Measurements from ENCODE around the gene HOXB9.

Gene HOXB9

DNA sequence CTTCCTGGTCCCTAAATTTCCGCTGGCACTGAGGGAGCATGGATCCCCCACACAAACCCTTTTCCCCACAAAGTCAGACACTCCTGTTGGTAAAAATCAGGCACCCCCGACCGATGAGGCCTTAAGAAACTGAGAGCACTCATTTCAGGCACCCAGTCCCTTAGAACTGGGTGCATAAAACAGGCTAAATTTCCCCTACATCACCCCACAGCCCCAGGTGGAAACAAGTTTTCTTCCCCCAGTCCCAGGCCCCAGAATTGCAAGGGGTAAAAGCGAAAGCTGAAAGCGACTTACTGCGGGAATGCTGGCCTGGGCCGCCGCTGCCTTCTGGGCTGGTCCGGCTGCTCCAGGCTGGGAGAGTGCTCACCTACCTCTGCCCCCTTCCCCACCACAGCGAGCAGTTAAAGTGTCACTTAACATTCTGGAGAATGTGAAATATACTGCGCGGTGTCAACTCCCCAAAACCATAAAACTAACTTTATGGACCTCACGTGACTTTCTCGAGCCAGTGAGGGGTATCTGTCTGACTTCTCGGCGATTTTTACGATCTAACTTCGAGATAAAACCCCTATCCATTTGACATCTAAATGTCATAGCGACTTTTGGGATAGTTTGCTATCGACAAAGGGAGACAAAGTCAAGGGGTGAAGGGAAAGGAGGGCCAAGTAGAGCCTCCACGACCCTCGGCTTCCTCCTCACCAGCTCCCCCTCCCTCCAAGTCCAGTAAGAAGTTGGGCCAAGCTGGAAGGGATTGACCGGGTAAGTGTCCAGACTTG lies 36.1 kb downstream of the HOXB9 start, which contains the start of gene HOXB3:
TSS of gene HOXB3 (minus strand) at position 411 of the 776 bp plus-strand sequence. CDS start 37,767 bp downstream, outside the sequence.
- intact Hi-C loops (cut with DNase I): no loop called here

DNA sequence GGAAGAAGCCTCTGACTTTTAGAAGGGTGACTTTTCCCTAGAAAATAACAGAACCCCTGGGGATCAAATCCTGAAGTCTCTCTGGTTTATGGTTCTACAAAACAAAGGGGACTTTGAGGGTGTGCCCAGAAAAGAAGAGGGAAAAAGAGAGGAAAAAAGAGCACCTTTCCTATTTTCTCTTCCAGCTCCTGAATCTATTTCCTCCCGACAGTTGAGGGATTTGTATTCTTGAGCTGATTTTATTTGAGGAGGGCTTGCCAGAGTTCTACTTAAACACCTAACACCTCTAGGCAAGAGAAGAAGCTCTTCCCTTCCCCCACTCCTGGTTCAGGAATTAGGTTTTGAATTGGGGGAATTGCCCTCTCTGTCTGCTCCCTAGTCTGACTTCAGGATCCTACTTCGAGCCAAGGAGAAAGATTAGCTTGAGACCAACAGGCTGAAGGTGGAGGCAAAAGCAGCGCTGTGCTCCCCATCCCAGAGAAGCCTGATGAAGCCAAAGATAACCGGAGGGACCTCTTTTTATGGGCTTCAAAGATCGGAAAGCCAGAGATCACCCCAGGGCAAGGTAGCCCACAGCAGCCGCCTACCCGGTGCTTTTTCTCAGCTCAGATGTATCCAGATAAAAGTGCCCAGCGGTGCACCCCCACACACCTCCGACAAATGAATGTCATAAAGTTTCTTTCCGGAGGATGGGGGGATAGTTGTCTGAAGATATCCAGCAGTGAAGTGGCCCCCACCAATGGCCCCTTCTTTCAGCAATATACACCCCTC lies 36.9 kb downstream of the HOXB9 start:
- DNase-seq: peak in 1 of 10 donors; percentile 19
- intact Hi-C loops (cut with DNase I): no loop called here

More for the DNA sequence above, 36.1 kb downstream of the HOXB9 start, which contains the start of gene HOXB3:
- DNase-seq: peak in 1 of 10 donors; percentile 38

DNA sequence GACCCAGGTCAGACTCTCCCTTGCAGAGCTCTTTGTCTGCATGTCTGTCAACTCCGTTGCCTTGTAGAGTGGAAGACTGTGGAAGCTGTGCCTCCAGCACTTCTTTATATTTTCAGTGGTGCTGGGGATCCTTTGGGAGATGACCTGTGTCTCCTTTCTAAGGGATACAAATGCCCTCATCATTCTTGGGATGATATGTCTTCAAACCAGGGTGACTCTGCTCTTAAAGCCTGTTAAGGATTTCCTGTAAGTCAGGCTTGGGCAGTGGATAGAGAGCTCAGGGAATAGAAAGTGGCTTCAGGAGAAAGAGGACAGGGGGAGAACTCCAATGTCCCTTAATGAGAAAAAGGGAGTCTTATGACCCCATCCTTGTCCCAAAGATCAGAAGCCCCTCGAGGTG lies 37.6 kb downstream of the HOXB9 start:
- no peak for DNase-seq
- intact Hi-C loops (cut with DNase I): no loop called here

DNA sequence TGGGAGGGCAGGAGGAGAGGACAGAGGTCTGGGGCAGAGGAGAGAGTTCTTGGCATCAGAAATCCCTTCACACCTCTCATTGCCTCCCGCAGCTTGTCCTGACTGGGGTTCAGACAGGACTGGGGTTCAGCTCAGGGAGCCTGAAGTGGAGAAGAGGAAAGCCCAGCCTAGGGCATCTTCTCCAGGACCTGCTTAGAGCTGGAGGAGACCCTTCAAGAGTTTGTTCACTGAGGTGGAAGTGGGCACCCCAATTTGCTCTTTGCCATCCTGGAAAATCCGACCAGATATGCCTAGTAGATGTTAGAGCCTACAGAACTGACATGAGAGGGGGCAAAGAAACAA lies 38.1 kb downstream of the HOXB9 start:
- DNase-seq: peak in 1 of 10 donors; percentile 18
- intact Hi-C loops (cut with DNase I): no loop called here

DNA sequence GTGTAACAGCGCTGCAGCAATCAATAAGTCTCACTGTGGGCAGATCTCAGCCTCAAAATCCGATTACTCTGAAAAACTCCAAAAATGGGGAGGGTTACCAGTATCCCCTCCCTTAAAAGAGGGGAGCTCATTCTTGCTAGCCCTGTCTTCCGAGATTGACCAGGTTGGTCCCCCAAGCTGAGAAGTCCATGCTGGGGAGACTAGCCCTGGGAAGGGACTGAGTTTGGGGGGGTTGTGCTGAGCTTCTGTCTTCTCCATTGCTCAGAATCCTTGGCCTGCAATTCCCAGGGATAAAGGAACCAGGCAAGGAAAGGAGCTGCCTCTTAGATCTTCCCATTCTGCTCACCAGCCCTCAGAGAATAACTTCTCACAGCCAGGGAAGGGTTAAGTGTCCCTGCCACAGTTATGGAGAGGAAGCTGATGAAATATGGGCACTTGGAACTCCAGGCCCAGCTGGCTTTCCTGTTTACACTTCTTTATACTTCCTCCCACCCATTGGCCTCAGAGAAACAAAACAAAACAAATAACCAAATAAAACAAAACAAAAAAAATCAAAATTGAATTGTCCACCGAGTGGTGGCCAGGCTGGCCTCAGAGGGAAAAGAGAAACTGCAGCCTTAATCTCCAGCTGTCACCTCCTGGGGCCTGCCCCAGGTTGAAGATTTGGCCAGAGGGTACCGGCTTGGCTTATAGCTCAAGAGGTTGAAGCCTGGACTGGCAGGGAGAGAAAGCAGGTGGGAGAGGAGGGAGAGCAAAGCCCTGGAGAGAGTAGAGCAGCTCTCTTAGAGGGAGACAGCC lies 38.7 kb downstream of the HOXB9 start:
- no peak for DNase-seq
- intact Hi-C loops (cut with DNase I): no loop called here

DNA sequence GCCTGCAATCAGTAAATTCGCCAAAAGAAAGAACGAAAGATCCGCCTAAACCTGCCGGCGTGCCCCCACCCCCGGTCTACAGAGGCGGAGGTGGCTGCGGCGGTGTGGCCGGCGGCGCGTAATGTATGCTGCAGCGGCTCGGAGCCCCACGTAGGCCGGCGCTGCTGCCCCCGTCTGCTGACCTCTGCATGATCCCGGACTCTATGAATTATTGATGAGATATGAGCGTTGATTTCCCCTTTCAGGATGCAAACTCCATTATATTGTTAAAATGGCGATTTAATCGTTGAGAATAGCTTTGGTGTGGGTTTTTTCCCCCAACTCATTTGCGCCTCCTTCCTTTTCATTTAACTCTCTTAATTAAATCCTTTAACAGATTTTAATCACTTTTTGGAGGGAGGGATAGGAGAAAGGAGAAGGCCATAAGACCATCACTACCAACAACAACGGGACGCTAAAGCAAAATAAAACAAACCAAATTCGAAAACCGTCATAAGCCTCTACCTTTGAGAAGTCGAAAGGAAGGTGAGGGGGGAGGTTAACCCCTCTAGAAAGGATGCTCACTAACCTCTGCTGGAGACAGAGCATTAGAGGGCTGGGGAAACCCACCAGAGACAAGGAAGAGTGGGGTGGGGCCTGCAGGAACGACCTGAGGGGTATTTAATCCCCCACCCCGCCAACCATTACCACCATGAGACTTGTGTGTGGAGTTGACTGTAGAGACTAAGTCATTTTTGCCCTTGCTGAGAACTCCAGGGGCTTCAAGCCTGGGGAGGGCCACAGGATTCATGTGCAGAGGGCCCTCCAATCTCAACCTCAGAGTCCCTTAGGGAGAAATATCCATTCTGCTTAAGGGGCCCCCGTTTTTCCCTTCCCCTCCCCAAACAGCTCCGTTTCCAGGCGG lies 39.6 kb downstream of the HOXB9 start:
- peak in 1 of 10 donors; percentile 42 for DNase-seq
- intact Hi-C loops (cut with DNase I): no loop called here

DNA sequence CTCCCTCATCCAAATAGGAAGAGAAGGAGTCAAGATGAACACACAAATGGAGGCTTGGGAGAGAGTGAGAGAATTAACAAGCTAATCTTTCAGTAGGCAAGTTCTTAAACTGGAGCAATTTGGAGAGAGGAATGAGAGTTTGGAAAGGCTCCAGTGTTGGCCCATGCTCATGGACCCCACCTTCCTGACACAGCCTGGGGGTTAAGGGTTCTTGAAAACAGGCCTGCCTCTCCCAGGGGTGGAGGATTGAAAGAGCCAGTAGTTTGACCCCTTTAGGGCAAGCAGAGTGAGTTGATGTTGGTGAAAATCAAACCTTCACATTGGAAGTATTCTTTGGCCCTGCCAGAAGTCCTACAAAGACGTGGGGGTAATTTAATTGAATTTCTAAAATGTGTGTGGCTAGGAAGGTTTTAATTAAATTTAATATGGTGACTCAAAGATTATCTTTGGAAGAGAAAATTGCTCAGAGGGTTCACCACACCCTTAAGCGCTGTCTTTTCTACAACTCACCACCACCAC lies 41.9 kb downstream of the HOXB9 start:
- no peak for DNase-seq
- intact Hi-C loops (cut with DNase I): no loop called here

DNA sequence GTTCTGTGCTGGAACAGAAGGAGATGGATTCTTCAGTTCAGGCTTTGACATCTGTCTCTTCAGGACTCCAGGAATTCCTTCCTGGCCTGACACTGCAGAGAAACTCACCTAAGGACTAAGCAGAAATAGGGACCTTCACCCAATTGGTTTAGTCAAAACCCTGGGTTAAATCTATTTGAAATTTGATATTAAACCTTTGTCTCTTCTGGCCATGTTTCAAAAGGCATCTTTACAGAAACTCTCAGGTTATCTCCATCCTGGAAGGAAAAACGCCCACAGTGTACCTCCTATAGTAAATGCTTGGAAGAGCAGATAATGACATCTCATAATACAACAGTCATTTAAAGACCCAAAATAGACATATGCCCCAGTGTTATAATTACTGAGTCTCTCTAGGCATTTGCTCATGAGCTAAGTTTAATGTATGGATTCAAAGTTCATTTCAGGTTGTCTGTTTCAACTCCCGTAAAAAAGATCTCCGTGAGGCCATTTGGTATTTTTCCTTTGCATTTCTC lies 42.4 kb downstream of the HOXB9 start:
- DNase-seq: no peak
- intact Hi-C loops (cut with DNase I): no loop called here

DNA sequence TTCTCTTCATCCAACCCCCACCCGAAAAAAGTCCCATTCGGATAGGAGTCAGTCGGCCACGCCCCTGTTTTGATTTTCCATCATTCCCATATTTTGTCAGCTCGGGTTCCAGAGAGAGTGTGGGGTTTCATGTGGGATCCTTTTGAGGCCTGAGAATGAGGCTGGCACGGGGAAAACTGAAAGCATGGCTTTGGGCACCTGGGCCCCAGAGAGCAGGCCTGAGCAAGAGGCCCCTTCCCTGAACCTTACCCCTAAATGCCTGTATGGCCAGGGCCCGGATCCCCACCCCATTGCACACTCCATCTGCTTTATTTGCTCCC lies 43.4 kb downstream of the HOXB9 start:
- DNase-seq: peak in 1 of 10 donors; percentile 19
- intact Hi-C loops (cut with DNase I): no loop called here

DNA sequence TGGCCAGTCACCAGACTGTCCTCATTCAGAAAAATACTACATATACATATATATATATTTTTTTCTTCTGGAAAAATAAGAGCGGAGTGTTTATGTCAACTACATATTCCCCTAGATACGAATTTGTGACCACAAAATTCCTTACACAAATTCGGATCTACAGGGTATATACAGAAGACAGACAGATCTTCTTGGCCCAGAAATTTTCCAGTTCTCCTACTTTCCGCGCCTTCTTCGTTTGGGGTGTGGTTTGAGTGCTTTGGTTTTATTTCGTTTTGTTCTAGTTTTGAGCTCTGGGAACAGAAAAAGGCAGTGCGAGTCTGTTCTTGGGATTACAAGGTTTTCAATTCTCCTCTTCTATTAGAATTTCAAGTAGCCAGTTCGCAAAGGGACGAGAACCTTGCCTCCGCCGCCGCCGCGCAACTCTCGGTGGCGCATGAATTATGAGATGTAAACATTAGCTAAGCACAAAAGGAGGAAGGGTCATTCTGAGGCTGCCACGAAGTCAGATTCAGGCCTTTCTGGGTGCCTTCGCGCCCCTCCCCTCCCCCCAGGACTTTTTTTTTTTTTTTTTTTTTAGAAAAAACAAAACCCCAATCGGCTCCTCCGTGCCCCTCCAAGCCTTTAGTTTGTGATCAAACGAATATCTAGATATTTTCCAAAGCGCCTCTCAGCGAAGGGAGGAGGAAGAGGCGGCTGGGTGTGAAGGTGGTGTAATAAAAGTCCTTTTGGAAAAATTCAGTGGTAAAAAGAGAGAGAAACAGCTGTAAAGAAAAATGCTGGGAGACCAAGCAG lies 46.2 kb downstream of the HOXB9 start:
- intact Hi-C loops (cut with DNase I): no loop called here
- no peak for DNase-seq

DNA sequence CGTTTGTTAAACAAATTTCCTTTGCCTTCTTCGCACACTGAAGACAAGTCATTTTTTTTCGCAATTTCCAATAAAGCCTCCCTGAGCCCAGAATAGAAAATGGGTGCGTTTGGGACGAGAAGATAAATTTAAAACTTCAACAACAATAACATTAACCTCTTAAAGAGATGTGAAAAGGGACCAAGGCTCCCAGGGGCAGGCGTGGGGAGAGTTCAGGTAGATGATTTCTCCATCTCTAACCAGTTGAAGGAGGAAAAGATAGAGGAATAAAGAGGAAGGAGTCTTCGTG lies 46.7 kb downstream of the HOXB9 start:
- intact Hi-C loops (cut with DNase I): no loop called here
- peak in 1 of 10 donors; percentile 14 for DNase-seq

DNA sequence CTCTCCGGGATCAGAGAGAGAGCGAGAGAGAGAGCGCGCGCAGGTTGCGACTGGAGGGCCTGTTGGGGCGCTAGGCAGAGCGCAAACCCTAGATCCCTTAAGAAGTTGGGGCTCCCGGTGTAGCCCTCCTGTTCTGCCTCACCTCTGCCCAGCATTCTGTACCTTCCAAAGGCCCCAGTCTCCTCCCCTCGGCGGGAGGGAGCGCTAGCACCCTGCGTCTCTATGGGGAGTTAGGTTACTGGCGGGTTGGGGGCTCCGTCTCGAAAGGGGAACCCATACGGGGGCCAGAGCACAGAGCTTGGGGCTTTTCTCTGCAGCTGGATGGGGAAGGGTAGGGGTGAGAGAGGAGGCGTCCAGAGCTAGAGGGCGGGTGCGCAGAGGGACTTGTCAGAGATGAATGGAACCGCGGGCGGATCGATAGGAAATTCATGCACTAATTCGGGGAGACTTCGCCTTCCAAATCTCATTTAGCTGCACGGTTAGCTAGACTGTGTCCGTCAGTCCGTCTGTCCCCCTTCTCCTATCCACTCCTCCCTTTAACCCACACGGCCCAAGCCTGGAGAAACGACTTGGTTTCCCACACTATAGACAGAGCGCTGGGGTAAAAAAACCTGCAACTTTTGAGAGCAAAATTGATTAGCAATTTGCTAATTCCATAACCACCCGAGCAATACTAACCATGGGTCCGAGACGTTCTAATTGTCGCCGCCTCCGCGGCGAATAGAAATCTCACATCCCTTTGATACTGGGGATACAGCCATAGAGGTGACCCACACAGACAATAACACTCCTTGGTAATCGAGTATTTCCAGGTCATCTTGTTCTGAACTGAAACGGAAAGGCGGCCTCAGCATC lies 47.3 kb downstream of the HOXB9 start:
- intact Hi-C loops (cut with DNase I): no loop called here
- DNase-seq: peak in 1 of 10 donors; percentile 37

DNA sequence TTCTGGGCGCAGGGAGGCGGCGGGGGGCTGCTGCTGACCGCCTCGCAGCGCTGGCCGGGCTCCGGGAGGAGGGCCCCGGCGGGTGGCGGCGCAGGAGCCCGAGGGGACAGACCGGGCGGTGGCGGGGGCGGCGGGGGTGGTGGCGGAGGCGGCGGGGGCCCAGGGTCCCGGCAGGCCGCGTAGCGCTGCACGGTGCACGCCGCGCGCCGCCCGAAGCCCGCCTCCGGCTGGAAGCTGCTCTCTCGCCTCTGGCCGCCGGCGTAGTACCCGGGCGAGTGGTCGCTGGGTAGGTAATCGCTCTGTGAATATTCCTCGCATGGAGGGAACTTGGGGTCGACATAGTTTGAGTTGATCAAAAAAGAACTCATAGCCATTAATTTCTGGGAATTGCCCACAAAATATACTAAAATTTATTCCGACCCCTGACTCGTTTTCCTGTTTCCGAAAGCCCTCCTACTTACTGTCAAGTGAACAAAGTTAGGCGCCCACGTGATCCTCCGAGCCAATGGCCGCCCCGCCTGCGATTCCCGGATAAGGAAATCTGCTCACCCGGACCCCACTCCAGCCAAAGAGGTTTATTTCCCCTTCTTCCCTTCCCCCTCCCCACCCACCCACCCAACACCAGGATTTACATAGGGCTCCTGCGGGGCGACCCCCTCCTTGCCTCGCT lies 48.1 kb downstream of the HOXB9 start, which contains the start of gene HOXB4:
TSS of gene HOXB4 (minus strand) at position 405 of the 670 bp plus-strand sequence. CDS start at position 374, 31 bp downstream.
- intact Hi-C loops (cut with DNase I): no loop called here
- DNase-seq: peak in 3 of 10 donors; percentile 11 to 80 (median 25)

DNA sequence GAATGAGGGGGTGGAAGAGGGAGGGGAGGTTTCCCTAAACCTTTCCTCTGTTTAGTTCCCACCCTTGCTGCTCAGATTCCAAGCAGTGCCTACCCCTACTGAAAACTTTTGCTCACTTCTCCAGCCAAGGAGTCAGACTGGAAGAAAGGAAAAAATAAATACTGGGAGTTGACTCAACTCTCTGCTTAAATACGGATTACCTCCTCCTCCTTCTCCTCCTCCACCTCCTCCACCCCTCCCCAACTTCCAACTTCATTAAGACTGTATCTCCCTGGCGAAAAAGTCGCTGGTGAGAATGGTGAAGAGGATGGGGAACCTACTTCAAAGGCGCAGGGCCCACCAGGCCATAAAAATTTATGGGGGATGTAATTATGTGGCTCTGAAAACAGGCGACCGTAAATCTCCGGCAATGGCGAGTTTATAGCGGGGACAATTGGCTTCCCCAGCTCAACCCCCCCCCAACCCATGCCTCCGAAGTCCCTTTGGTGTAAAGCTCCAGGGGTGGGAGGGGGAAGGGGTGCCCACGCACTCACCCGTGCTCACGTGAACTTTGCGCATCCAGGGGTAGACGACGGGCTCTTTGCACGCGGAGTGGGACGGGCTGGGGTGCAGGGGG lies 48.7 kb downstream of the HOXB9 start:
- peak in 1 of 10 donors; percentile 8 for DNase-seq

DNA sequence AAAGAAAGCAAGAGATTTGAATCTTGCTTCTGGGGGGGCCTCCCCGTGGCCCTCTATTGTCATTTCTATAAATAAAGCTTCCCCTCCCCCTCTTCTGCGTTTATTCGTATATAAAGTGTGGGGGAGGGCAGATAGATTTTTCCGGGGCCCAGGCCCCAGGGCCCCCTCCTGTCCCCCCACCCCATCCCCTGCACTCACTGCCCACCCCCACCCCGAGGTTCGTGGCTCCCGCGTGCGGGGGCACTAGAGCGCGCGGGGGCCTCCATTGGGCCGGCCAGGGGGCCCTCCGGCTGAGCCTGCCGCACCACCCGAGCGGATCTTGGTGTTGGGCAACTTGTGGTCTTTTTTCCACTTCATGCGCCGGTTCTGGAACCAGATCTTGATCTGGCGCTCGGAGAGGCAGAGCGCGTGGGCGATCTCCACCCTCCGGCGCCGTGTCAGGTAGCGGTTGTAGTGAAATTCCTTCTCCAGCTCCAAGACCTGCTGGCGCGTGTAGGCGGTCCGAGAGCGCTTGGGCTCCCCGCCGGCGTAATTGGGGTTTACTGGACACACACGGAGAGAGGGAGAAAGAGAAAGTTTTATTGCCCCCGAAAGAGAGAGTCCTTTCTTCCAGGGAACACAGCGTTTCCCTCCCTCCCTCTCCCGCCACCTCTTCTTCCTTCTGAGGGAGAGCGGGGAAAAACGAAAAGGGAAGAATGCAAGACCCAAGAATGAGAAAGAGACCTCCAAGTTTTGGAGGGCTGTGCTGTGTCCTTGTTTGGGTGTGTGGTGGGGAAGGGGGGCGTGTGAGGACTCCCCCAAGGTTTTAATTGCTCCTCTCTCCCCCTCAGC lies 49.5 kb downstream of the HOXB9 start:
- intact Hi-C loops (cut with DNase I): no loop called here
- DNase-seq: peak in 1 of 10 donors; percentile 57

More for the DNA sequence above, 48.7 kb downstream of the HOXB9 start:
- intact Hi-C loops (cut with DNase I): no loop called here
